ENCODE measurements around the gene SCAMP4.

- no peak for TF ChIP-seq EZH2 (IDR thresholded peaks at IDR 0.05; ENCODE audit: borderline replicate concordance, low read length)
- TF ChIP-seq, protein P1, sequence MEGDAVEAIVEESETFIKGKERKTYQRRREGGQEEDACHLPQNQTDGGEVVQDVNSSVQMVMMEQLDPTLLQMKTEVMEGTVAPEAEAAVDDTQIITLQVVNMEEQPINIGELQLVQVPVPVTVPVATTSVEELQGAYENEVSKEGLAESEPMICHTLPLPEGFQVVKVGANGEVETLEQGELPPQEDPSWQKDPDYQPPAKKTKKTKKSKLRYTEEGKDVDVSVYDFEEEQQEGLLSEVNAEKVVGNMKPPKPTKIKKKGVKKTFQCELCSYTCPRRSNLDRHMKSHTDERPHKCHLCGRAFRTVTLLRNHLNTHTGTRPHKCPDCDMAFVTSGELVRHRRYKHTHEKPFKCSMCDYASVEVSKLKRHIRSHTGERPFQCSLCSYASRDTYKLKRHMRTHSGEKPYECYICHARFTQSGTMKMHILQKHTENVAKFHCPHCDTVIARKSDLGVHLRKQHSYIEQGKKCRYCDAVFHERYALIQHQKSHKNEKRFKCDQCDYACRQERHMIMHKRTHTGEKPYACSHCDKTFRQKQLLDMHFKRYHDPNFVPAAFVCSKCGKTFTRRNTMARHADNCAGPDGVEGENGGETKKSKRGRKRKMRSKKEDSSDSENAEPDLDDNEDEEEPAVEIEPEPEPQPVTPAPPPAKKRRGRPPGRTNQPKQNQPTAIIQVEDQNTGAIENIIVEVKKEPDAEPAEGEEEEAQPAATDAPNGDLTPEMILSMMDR (IDR thresholded peaks at IDR 0.05; ENCODE audit: low read length) = no peak
Measured at GRCh38 chr19:1893791-1894190, 11.4 kb upstream of the SCAMP4 start.

Measured in OCI-LY1 (cell line).